ENCODE measurements around the gene ANKS1A. TPM values are rescaled to one million over a fixed set of nuclear protein-coding genes. Genes with fewer than 3 reads are reported as not detected.

The ANKS1A gene
- total RNA-seq, 1 donor from 2014 or later, result 48.1 TPM

DNA sequence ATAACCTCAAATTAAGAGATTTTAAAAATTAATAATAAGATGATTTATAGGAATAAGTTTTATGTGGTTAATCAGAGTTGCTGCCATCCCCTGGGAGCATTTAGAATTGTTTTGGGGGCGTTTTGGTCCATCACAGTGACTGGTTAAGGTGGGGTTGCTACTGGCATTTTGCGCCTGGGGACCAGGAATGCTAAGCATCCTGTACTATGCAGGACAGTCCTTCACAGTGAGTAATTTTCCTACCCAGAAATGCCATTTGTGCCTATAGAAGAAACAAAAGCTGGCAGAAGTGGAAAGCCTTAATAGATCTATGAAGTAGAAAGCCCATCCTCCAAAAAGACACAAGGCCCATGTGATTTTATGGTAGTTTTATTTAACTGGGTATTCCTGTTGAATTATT, 118.0 kb downstream of the ANKS1A start:
- Histone ChIP-seq H3K9me3 (no peaks in the 10 kb centered on the region), H3K4me1 (peaks cover 9% of the 10 kb centered on the region), H3K27ac (no peak overlapping the region), H3K27me3 (ENCODE audit: low read depth) (no peaks in the 10 kb centered on the region), H3K36me3 (peaks cover 17% of the 10 kb centered on the region), H3K4me3 (no peak overlapping the region)
- no peak for TF ChIP-seq CTCF (IDR thresholded peaks at IDR 0.05)
- intact Hi-C loops (cut with DNase I), result no loop called here
- ATAC-seq (no peak), DNase-seq (no peak)

DNA sequence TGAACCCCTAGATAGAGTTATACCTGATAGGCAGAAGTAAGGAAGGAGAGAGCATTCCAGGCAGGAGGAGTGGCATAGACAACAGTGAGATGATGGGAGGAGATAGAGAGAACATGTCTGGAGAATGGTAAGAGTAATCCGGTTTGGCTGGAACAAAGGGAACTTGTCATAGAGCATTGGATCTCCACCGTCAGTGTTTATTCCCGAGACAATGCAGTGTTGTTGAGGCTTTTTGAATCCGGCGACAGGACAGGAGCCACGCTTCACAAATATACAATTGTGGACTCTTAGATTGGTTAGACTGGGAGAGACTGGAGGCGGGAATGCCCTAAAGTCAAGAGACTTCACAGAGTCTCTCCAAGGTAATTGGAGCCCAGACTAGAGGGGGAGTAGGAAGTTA, 119.8 kb downstream of the ANKS1A start:
- no peak for ATAC-seq
- Histone ChIP-seq H3K36me3 (peaks cover 4% of the 10 kb centered on the region), H3K4me1 (peaks cover 9% of the 10 kb centered on the region), H3K27ac (no peak overlapping the region), H3K27me3 (ENCODE audit: low read depth) (no peaks in the 10 kb centered on the region), H3K9me3 (no peaks in the 10 kb centered on the region), H3K4me3 (no peak overlapping the region)
- intact Hi-C loops (cut with DNase I), result no loop called here
- no peak for DNase-seq
- no peak for TF ChIP-seq CTCF (IDR thresholded peaks at IDR 0.05)

DNA sequence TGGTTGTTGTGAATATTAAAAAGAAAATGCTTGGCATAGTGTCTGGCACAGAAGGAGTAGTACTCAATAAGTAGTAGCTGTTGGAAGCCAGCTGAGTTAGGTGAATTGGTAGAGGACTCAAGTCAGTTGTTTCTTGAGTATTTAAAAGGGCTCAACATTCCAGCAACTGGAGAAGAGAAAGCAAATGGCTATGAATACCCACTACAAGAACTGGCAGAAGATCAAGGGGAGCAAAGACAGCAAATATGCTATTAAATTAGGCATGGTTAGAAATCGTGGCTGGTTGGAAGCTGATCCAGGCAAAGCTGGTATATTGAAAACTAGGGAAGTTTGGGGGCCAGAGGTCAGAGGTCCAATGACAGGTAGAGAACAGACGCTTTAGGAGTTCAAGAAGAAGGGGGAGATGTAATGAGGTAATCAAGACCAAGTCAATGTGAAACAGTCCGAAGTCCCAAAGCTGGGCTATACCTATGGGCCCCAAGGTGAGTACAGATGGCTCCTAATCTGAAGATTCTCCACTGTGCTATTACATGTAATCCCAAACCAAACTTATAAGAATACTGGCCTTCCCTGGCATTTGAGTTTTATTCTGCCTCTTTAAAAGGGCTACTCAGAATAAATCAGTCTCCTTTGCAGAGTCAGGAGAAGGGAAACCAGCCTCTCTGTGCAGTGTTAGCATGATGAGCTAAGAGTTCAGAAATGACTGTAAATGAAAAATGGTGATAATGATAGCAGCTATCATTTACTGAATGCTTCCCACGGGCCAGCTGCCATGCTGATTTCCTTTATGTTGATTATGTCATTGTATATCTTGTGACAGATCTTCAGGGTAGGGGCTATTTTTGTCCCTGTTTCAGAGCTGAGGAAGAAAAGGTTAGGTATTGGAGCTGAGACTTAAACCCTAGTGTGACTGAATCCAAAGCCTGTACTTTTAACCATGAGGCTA, 122.3 kb downstream of the ANKS1A start:
- ATAC-seq (no peak), DNase-seq (no peak)
- no peak for TF ChIP-seq CTCF (IDR thresholded peaks at IDR 0.05)
- intact Hi-C loops (cut with DNase I), result no loop called here
- H3K9me3 ChIP-seq, result no peaks in the 10 kb centered on the region
- no peak overlapping the region for H3K27ac ChIP-seq
- no peaks in the 10 kb centered on the region for H3K27me3 ChIP-seq (ENCODE audit: low read depth)
- H3K36me3 ChIP-seq, result no peaks in the 10 kb centered on the region
- peaks cover 23% of the 10 kb centered on the region for H3K4me1 ChIP-seq
- no peak overlapping the region for H3K4me3 ChIP-seq

GRCh38 chr6:35013701-35014100, 124.6 kb downstream of the ANKS1A start:
- Histone ChIP-seq H3K4me3 (no peak overlapping the region), H3K36me3 (peaks cover 8% of the 10 kb centered on the region), H3K27ac (no peak overlapping the region), H3K27me3 (ENCODE audit: low read depth) (no peaks in the 10 kb centered on the region), H3K9me3 (no peaks in the 10 kb centered on the region), H3K4me1 (peaks cover 43% of the 10 kb centered on the region)
- intact Hi-C loops (cut with DNase I), result no loop called here
- DNase-seq (no peak), ATAC-seq (no peak)
- no peak for TF ChIP-seq CTCF (IDR thresholded peaks at IDR 0.05)

DNA sequence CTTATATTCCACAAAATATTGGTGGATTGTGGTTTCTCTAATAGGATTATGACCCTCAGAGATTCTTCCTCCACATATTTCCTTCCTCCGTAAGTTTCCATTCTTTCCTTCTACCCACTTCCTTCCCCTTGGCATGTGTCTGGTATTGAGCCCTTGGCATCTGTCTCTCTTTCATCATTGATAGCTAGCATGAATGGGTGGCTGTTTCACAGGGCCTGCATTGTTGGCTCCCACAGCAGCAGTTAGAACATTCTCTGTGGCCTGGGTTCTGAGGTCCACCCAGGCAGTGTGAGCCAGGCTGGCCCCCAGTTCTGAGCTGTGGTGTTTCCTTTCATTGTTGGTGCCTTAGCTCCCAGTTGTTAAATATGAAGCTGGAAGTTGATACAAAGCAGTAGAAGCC, 125.3 kb downstream of the ANKS1A start:
- intact Hi-C loops (cut with DNase I), result no loop called here
- DNase-seq (no peak), ATAC-seq (no peak)
- Histone ChIP-seq H3K4me3 (no peak overlapping the region), H3K27ac (no peak overlapping the region), H3K27me3 (ENCODE audit: low read depth) (no peaks in the 10 kb centered on the region), H3K9me3 (no peaks in the 10 kb centered on the region), H3K4me1 (peaks cover 49% of the 10 kb centered on the region), H3K36me3 (peaks cover 8% of the 10 kb centered on the region)
- no peak for TF ChIP-seq CTCF (IDR thresholded peaks at IDR 0.05)
